Effector memory CD8-positive, alpha-beta T cell (primary cell): Measurements from ENCODE around the gene KIF4A.
"Not testable (repeated sequence)": the region's sequence is repeated elsewhere in the genome, so short reads cannot be mapped to it uniquely, and the experiment has no call there.

Experiments used
- ATAC-seq: fragments of 150-1000 bp; cut with Tn5 transposase; replicated peaks from 2 replicates; pipeline ENCODE4 v1.10.0; 2021; ENCODE audit warnings: mild to moderate bottlenecking, moderate library complexity
- DNase-seq, 3 experiments: peaks; one replicate each; pipeline ENCODE4 v3.0.0; 2021
- H3K27ac Mint-ChIP-seq, 2 donors: one replicate each; pipeline ENCODE4 v1.8.0; 2022; ENCODE audit warnings: mild to moderate bottlenecking in 2 of 2, mixed read lengths in 2 of 2, moderate library complexity in 2 of 2
- H3K27me3 Mint-ChIP-seq, 2 donors: one replicate each; pipeline ENCODE4 v1.8.0; 2022; ENCODE audit warnings: mixed read lengths in 2 of 2
- H3K36me3 Mint-ChIP-seq: one replicate; pipeline ENCODE4 v1.8.0; 2022; ENCODE audit warnings: mild to moderate bottlenecking, moderate library complexity, mixed read lengths; ENCODE audit not compliant: insufficient read depth
- H3K4me1 Mint-ChIP-seq, 2 donors: one replicate each; pipeline ENCODE4 v1.8.0; 2022; ENCODE audit warnings: low read depth in 2 of 2, mixed read lengths in 2 of 2
- H3K4me3 Mint-ChIP-seq, 2 donors: one replicate each; pipeline ENCODE4 v1.8.0; 2022; ENCODE audit warnings: mild to moderate bottlenecking in 2 of 2, mixed read lengths in 2 of 2, moderate library complexity in 2 of 2
- H3K9me3 Mint-ChIP-seq, 2 donors: one replicate each; pipeline ENCODE4 v1.8.0; 2022; ENCODE audit warnings: mixed read lengths in 2 of 2

The KIF4A gene

DNA sequence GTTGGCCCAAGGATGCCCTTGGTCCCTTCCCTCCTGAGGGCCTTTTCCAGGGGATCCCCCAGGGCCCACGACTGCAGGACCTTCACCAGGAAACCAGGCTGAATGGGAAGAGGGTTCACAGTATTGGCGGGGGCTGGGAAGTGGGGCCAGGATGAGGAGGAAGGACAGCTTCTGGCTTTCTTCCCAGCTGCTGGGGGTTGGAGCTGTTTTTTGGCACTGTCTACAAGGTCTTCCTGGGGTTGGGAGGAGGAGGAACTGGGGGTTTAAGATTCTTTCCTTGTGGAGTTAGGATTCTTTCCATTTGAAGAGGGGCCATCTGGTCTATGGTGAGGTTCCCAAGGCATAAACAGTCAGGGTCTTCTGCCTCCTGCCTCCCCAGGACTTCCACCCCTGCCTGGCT, 64.8 kb downstream of the KIF4A start:
- Mint-ChIP-seq H3K4me3 (no peak overlapping the region), H3K36me3 (no peaks in the 10 kb centered on the region)
- no peak for DNase-seq

DNA sequence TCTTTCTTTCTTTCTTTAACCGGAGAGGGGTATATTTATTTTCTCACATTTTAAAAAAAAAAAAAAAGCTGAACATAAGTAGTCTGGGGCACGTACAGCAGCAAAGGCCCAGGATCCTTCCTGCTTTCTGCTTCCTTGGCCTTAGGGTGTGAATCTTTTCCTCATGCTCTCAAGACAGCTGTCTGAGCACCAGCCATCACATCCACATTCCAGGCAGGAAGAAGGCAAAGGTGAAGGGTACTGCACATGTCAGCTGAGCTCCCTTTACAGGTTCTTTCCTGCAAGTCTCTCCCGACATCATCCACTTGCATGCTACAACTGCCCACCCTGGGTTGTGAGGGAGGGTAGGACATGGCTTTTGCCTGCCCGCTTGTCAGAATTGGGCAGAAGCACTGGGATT, 69.6 kb downstream of the KIF4A start:
- Mint-ChIP-seq H3K4me3 (no peak overlapping the region), H3K27me3 (no peaks in the 10 kb centered on the region), H3K9me3 (no peaks in the 10 kb centered on the region), H3K27ac (no peak overlapping the region), H3K36me3 (no peaks in the 10 kb centered on the region), H3K4me1 (no peaks in the 10 kb centered on the region)
- ATAC-seq (no peak), DNase-seq (no peak)

More for the DNA sequence above, 64.8 kb downstream of the KIF4A start:
- ATAC-seq: no peak
- H3K27ac Mint-ChIP-seq: peak overlapping the region in 1 of 2 donors; percentile 12
- no peaks in the 10 kb centered on the region for H3K9me3 Mint-ChIP-seq
- H3K27me3 Mint-ChIP-seq: no peaks in the 10 kb centered on the region
- H3K4me1 Mint-ChIP-seq: no peaks in the 10 kb centered on the region

DNA sequence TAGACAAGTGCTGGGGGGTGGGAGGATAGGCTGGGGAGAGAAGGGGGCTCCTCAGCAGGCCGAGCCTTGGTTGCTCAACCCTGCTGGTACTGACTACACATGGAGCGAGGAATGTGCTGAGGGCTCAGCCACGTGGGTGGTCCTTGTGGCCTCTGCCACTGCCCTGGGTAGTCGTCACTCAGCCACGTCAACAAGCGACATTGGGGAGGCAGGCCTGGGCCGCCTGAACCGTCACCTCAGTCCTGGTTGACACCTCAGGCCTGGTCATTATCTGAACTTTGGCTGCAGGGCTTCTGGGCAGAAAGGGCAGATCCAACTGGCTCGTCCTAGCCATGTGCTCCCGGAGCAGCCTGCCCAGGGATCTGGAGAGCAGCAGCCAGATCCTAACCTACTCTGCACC, 70.5 kb downstream of the KIF4A start:
- DNase-seq (no peak), ATAC-seq (no peak)
- H3K4me1 Mint-ChIP-seq: no peaks in the 10 kb centered on the region
- no peaks in the 10 kb centered on the region for H3K9me3 Mint-ChIP-seq
- no peak overlapping the region for H3K4me3 Mint-ChIP-seq
- H3K27me3 Mint-ChIP-seq: no peaks in the 10 kb centered on the region
- H3K27ac Mint-ChIP-seq: no peak overlapping the region
- H3K36me3 Mint-ChIP-seq: no peaks in the 10 kb centered on the region

DNA sequence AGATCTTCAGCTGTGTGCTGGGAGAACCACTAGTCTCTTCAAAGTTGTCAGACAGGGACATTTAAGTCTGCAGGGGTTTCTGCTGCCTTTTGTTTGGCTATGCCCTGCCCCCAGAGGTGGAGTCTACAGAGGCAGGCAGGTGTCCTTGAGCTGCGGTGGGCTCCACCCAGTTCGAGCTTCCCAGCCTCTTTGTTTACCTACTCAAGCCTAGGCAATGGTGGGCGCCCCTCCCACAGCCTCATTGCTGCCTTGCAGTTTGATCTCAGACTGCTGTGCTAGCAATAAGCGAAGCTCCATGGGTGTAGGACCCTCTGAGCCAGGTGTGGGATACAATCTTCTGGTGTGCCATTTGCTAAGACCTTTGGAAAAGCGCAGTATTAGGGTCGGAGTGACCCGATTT, 78.8 kb downstream of the KIF4A start:
- DNase-seq, H3K4me1 Mint-ChIP-seq, H3K27me3 Mint-ChIP-seq, H3K36me3 Mint-ChIP-seq, H3K9me3 Mint-ChIP-seq, ATAC-seq, H3K27ac Mint-ChIP-seq, H3K4me3 Mint-ChIP-seq: not testable (repeated sequence)

DNA sequence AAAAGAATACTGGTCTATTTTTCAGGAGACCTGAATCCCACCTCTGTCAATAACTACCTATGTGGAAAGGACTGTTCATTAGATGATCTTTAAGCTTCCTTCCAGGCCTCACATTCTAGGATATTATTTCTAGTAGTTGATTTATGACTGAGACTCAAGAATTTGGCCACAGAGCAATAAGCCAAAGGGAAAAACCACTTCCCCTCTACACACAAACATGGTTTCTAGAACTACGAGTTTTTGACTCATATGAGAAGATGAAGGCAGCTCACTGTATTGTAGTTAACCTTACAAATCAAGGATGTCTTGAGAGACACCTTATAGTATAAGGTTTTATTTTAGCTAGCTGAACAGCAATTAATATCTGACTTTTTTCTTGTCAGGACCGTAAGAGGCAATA, 96.3 kb downstream of the KIF4A start:
- Mint-ChIP-seq H3K36me3 (peaks cover 3% of the 10 kb centered on the region), H3K27me3 (no peaks in the 10 kb centered on the region), H3K9me3 (no peaks in the 10 kb centered on the region), H3K27ac (peak overlapping the region in 1 of 2 donors; percentile 35), H3K4me1 (no peaks in the 10 kb centered on the region), H3K4me3 (no peak overlapping the region)
- ATAC-seq (no peak), DNase-seq (no peak)

DNA sequence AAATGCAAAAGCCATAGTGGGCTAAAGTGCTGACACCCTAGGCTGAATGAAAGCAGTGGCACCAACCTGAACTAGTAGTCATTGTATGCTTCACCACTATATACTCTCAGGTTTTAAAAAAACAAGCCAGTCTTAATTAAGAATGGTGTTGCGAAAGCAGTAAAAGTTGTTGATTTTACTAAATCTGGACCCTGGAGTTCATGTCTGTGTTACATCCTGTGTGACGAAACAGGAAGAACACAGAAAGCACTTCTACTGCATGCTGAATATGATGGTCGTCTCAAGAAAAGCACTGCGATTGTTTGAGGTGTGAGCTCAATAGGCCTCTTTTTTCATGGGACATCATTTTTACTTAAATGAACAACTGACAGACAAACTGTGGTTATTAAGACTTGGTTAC, 109.0 kb downstream of the KIF4A start:
- ATAC-seq (peak; percentile 98), DNase-seq (peak; percentile 17 to 29 (median 21))
- Mint-ChIP-seq H3K27ac (peak overlapping the region; percentile 46 to 92), H3K36me3 (no peaks in the 10 kb centered on the region), H3K27me3 (no peaks in the 10 kb centered on the region), H3K9me3 (no peaks in the 10 kb centered on the region), H3K4me1 (no peaks in the 10 kb centered on the region), H3K4me3 (peak overlapping the region in 1 of 2 donors; percentile 8)

DNA sequence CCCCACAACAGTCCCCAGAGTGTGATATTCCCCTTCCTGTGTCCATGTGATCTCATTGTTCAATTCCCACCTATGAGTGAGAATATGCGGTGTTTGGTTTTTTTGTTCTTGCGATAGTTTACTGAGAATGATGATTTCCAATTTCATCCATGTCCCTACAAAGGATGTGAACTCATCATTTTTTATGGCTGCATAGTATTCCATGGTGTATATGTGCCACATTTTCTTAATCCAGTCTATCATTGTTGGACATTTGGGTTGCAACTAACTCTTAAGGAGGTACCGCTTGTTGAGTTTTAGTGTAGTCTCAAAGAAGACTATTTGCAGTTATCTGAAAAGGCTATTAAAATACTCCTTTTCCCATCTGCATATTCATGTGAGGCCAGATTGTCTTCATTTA, 110.3 kb downstream of the KIF4A start:
- H3K4me1 Mint-ChIP-seq, ATAC-seq, H3K9me3 Mint-ChIP-seq, H3K36me3 Mint-ChIP-seq, H3K27me3 Mint-ChIP-seq, DNase-seq, H3K27ac Mint-ChIP-seq, H3K4me3 Mint-ChIP-seq: not testable (repeated sequence)

DNA sequence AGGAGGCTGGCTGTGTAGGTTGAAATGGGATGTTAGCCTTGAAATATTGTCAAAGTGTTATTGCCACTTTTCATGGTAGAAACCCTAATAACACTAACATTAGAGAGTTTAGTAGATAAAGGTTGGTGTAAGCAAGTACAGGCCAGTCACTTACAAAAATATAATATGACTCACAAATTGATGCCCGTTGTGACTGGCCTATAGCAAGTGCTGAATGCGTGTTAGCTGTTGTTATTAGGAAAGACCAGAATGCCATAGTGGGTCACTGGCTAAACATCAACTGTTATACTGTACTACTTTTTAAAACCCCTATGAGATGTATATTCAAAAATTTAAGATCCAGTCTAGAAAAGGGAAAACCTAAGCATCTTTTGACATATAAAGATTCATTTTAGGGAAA, 112.8 kb downstream of the KIF4A start:
- no peaks in the 10 kb centered on the region for H3K36me3 Mint-ChIP-seq
- ATAC-seq (no peak), DNase-seq (no peak)
- no peaks in the 10 kb centered on the region for H3K4me1 Mint-ChIP-seq
- no peaks in the 10 kb centered on the region for H3K9me3 Mint-ChIP-seq
- H3K4me3 Mint-ChIP-seq: no peak overlapping the region
- no peaks in the 10 kb centered on the region for H3K27me3 Mint-ChIP-seq
- peak overlapping the region in 1 of 2 donors; percentile 76 for H3K27ac Mint-ChIP-seq

DNA sequence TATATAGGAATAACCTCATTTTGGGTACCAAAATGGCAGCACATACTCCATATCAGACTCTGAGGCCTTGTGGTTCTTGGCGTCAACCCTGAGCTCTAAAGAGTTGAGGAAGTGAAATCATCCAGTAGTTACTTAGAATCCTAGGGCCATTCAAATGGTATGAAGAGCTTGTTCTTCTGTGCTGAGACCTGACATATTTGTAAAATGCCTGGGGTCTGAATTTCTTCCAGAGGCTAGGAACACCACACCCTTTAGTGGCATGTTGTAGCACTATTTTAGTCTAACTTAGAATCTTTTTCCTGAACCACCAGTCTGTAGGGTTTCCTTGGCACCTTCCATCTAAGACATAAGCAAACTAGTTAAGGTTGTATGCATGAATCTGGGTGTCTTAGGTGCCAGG, 115.1 kb downstream of the KIF4A start:
- no peaks in the 10 kb centered on the region for H3K9me3 Mint-ChIP-seq
- H3K36me3 Mint-ChIP-seq: no peaks in the 10 kb centered on the region
- no peak overlapping the region for H3K4me3 Mint-ChIP-seq

DNA sequence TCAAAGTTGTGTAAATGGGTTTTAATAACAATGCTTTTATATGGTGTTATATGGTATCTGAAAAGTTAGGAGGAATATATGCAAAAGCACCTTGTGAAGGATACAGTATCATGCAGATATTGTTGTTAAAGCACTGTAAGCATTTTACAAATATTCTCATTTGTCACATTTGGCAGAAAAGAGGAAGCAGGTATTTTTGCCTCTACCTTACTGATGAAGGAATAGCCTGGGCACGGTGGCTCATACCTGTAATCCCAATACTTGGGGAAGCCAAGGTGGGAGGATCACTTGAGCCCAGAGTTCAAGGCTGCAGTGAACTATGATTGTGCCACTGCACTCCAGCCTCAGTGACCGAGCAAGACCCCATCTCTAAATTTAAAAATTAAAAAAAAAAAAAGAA, 121.0 kb downstream of the KIF4A start:
- Mint-ChIP-seq H3K36me3 (no peaks in the 10 kb centered on the region), H3K4me3 (no peak overlapping the region), H3K4me1 (no peaks in the 10 kb centered on the region), H3K27me3 (no peaks in the 10 kb centered on the region), H3K27ac (no peak overlapping the region), H3K9me3 (no peaks in the 10 kb centered on the region)
- DNase-seq (no peak), ATAC-seq (no peak)

More for the DNA sequence above, 115.1 kb downstream of the KIF4A start:
- Mint-ChIP-seq H3K4me1 (no peaks in the 10 kb centered on the region), H3K27me3 (no peaks in the 10 kb centered on the region), H3K27ac (no peak overlapping the region)
- DNase-seq: no peak
- ATAC-seq: no peak

DNA sequence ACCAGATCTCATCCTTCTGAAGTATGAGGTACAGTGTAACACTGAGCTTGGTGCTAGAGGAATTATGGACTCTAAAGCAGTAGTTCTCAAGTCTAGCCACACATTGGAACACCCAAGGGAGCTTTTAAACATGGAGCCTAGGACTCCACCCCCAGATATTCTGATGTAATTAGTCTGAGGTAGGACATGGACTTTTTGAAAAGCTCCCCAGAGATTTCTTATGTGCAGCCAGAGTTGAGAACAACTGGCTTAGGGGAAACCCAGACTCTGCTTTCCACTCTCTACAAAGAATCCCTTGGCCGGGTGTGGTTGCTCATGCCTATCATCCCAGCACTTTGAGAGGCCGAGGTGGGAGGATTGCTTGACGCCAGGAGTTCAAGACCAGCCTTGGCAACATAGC, 121.6 kb downstream of the KIF4A start:
- Mint-ChIP-seq H3K27ac (no peak overlapping the region), H3K9me3 (no peaks in the 10 kb centered on the region), H3K36me3 (no peaks in the 10 kb centered on the region), H3K27me3 (no peaks in the 10 kb centered on the region), H3K4me1 (no peaks in the 10 kb centered on the region), H3K4me3 (no peak overlapping the region)
- ATAC-seq (no peak), DNase-seq (no peak)

DNA sequence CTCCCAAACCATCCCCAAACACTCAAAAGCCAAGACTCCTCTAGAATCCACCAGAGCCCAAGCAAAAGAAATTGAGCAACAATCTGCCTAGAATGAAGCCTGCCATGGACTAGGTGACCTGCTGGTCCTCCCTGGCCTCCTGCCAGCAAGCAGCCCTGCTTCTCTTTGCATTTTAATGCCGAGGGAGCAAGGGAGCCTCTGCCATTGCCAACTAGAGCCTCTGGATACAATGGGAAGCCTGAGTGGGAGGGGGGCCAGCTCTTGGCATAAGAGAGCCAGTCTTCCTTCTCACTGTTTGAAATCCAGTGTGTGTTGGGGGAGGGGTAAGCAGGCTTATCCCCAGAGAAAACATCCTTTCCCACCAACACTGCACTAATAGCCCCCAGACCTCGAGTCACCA, 131.7 kb downstream of the KIF4A start:
- H3K9me3 Mint-ChIP-seq: no peaks in the 10 kb centered on the region
- DNase-seq (no peak), ATAC-seq (no peak)
- no peak overlapping the region for H3K27ac Mint-ChIP-seq
- H3K4me1 Mint-ChIP-seq: no peaks in the 10 kb centered on the region
- H3K27me3 Mint-ChIP-seq: peaks cover 0 to 6% of the 10 kb centered on the region in 2 donors
- H3K36me3 Mint-ChIP-seq: no peaks in the 10 kb centered on the region
- H3K4me3 Mint-ChIP-seq: no peak overlapping the region

DNA sequence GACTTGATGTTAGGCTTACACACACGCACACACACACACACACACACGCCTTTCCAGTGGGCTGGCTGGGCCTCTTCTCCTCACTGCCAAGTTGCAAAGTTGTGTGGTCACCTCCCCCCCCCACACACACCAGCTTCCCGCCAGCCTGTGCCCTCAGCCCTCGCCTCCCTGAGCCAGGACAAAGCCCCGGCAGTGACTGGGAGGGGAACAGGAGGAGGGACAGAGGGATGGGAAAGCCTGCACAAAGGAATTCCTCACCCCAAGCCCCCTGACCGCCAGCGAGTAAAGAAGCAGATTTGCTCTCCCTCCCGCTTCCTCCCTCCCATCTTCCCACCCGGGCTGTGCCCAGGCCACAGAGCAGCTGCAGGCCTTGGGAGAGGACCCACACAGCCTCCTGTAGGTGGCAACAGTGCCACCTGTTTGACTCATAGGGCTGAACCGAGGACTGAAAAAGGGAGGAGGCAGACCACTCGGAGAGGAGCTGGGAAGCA, 133.0 kb downstream of the KIF4A start, which contains the start of gene GDPD2:
Gene GDPD2 (plus strand): TSS at position 464 of the 491 bp plus-strand sequence. CDS start 1,671 bp downstream, outside the sequence.
- DNase-seq (no peak), ATAC-seq (no peak)
- H3K4me1 Mint-ChIP-seq: no peaks in the 10 kb centered on the region
- H3K36me3 Mint-ChIP-seq: no peaks in the 10 kb centered on the region
- no peaks in the 10 kb centered on the region for H3K9me3 Mint-ChIP-seq
- no peak within 1 kb of the TSS for H3K4me3 Mint-ChIP-seq
- H3K27ac Mint-ChIP-seq: peak within 1 kb of the TSS in 1 of 2 donors; percentile 23
- peaks cover 0 to 6% of the 10 kb centered on the region in 2 donors for H3K27me3 Mint-ChIP-seq

DNA sequence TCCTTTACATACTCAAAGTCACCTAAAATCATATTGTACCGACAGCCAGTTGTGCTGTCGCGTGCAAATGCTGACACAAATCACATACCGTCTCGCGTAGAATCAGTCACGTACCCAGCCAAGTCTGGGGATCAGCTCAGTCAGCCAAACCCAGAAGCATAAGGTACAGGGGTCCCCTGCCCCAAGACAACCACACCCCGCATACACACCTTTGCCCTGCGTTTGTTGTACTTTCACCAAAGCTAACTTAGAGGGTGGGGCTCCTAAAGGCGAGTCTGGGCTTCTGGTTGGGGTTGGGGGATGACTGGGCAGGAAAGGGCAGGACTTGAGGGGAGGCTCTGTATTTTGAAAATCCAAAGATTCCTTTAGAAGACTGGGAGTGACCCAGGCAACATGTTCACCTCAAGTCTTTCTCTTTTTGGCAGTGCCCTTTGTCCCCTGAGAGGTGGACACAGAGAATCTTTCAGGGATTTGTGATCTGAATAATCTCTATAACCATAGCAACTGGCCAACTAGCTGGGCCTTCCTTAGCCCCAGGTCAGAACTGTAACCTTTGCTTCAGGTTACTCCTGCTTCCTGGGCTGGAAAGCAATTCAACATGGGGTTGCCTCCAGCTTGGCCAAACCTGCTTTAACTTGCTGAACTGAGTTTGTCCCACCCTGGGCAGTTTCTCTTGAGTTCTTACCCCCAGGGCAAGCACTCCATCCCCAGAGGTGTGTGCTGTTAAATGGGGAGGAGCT, 134.2 kb downstream of the KIF4A start:
- Mint-ChIP-seq H3K4me3 (no peak overlapping the region), H3K27ac (peak overlapping the region in 1 of 2 donors; percentile 23), H3K36me3 (no peaks in the 10 kb centered on the region), H3K27me3 (peaks cover 0 to 6% of the 10 kb centered on the region in 2 donors), H3K4me1 (no peaks in the 10 kb centered on the region), H3K9me3 (no peaks in the 10 kb centered on the region)
- ATAC-seq (no peak), DNase-seq (no peak)
